SK-N-MC (cell line): ENCODE measurements around the gene PAX2.

Source experiments
- EZH2 ChIP-seq: fragments of 200-600 bp; sonication (generic); IDR thresholded peaks from one replicate; pipeline ENCODE4 v1.6.1; 2017; ENCODE audit warnings: antibody characterized with exemption
- FOXP2 ChIP-seq: optimal IDR thresholded peaks from 2 replicates; pipeline ENCODE3; 2011; ENCODE audit warnings: mild to moderate bottlenecking, moderate library complexity; ENCODE audit not compliant: insufficient read depth; ENCODE audit errors: extremely low read length, control extremely low read depth
- POLR2AphosphoS5 ChIP-seq: IDR thresholded peaks from 2 replicates; pipeline ENCODE4 v1.6.1; 2012; ENCODE audit warnings: mild to moderate bottlenecking, low read depth, low read length, borderline replicate concordance

GRCh38 chr10:100773646-100774045 is 28.3 kb downstream of the PAX2 start:
- TF ChIP-seq EZH2: no peak
- TF ChIP-seq FOXP2: no peak
- no peak for TF ChIP-seq POLR2AphosphoS5
